GM13976 (cell line): ENCODE data around the gene WDR74.

Source experiments
- DNase-seq: peaks from one replicate; pipeline ENCODE4 v3.0.0; 2012; ENCODE audit warnings: low spot score
- CTCF ChIP-seq: IDR thresholded peaks from 2 replicates; pipeline ENCODE4 v1.5.1; 2012; ENCODE audit warnings: borderline replicate concordance, mild to moderate bottlenecking; ENCODE audit not compliant: insufficient read depth; ENCODE audit errors: extremely low read depth, missing control alignments, control extremely low read depth
- in situ Hi-C: fragments of 300-500 bp; cut with MboI; formaldehyde crosslinking; loops from one replicate; pipeline ENCODE4 v1.12.0; 2022; ENCODE audit warnings: low sequenced_read_pairs, mixed read lengths, inconsistent platforms; ENCODE audit not compliant: unreplicated experiment

WDR74 gene

GRCh38 chr11:62882431-62882749 lies 43.0 kb upstream of the WDR74 start:
- no peak for TF ChIP-seq CTCF
- in situ Hi-C loops, result no loop called here
- no peak for DNase-seq

- no peak for TF ChIP-seq CTCF
- peak; percentile 89 for DNase-seq
- in situ Hi-C loops, result no loop called here
These were observed 42.4 kb upstream of the WDR74 start for GRCh38 chr11:62881579-62882430.

GRCh38 chr11:62880803-62881578 lies 41.6 kb upstream of the WDR74 start, which contains the start of gene SLC3A2:
SLC3A2 (plus strand) TSS chr11:62880896; CDS start chr11:62881024, 128 bp downstream.
- DNase-seq, result peak; percentile 91
- in situ Hi-C loops, result no loop called here
- TF ChIP-seq CTCF, result peak; percentile 89

- TF ChIP-seq CTCF, result no peak
- DNase-seq, result peak; percentile 74
- in situ Hi-C loops, result no loop called here
These were observed 40.9 kb upstream of the WDR74 start for GRCh38 chr11:62880231-62880802.

GRCh38 chr11:62879235-62879978 lies 40.0 kb upstream of the WDR74 start:
- no peak for TF ChIP-seq CTCF
- DNase-seq, result no peak
- in situ Hi-C loops, result no loop called here

- DNase-seq, result no peak
- TF ChIP-seq CTCF, result no peak
- in situ Hi-C loops, result no loop called here
These were observed 37.3 kb upstream of the WDR74 start for GRCh38 chr11:62876712-62877111.
